Choroid plexus epithelial cell (primary cell): Measurements from ENCODE around the gene TXN2.
A peak's percentile ranks its signal among the peaks of the same experiment; 100 is the strongest.

Experiments
- DNase-seq: peaks from one replicate; pipeline ENCODE4 v3.0.0-alpha.2; 2010; ENCODE audit warnings: low read depth
- H3K4me3 ChIP-seq: 2 replicates; pipeline ENCODE4 v1.5.1; 2011; ENCODE audit warnings: low read depth, mild to moderate bottlenecking, control low read depth, low read length, moderate library complexity
- CTCF ChIP-seq: conservative IDR thresholded peaks from 2 replicates; pipeline ENCODE4 v1.5.1; 2011; ENCODE audit warnings: low read depth, mild to moderate bottlenecking, control low read depth, inconsistent platforms, low read length, moderate library complexity

The TXN2 gene

GRCh38 chr22:36469094-36469710 is 12.2 kb downstream of the TXN2 start:
- TF ChIP-seq CTCF = no peak
- H3K4me3 ChIP-seq = no peak overlapping the region
- no peak for DNase-seq

GRCh38 chr22:36467946-36468345 is 13.5 kb downstream of the TXN2 start:
- no peak for TF ChIP-seq CTCF
- peak; percentile 98 for DNase-seq
- H3K4me3 ChIP-seq = peak overlapping the region; percentile 6

- no peak overlapping the region for H3K4me3 ChIP-seq
- peak; percentile 82 for DNase-seq
- TF ChIP-seq CTCF = no peak
These were observed 14.2 kb downstream of the TXN2 start for GRCh38 chr22:36467042-36467810.

GRCh38 chr22:36466258-36466657 is 15.2 kb downstream of the TXN2 start:
- DNase-seq = no peak
- H3K4me3 ChIP-seq = no peak overlapping the region
- TF ChIP-seq CTCF = no peak

GRCh38 chr22:36465232-36466021 is 16.0 kb downstream of the TXN2 start:
- H3K4me3 ChIP-seq = no peak overlapping the region
- peak; percentile 94 for DNase-seq
- TF ChIP-seq CTCF = no peak

- no peak overlapping the region for H3K4me3 ChIP-seq
- no peak for TF ChIP-seq CTCF
These were observed 16.7 kb downstream of the TXN2 start for GRCh38 chr22:36464715-36465231.

More at GRCh38 chr22:36464715-36465231, 16.7 kb downstream of the TXN2 start:
- DNase-seq = no peak
